Activated gamma-delta T cell treated with anti-CD3 and anti-CD28 coated beads, Interleukin-2, amount 50 U/mL, for 16 hours (primary cell): Measurements from ENCODE around the gene RASGRP1.
"Not testable (repeated sequence)": the region's sequence is repeated elsewhere in the genome, so short reads cannot be mapped to it uniquely, and the experiment has no call there.

Source experiments
- DNase-seq: peaks from one replicate; pipeline ENCODE4 v3.0.0-alpha.2; 2020; ENCODE audit warnings: low read depth

The RASGRP1 gene

DNA sequence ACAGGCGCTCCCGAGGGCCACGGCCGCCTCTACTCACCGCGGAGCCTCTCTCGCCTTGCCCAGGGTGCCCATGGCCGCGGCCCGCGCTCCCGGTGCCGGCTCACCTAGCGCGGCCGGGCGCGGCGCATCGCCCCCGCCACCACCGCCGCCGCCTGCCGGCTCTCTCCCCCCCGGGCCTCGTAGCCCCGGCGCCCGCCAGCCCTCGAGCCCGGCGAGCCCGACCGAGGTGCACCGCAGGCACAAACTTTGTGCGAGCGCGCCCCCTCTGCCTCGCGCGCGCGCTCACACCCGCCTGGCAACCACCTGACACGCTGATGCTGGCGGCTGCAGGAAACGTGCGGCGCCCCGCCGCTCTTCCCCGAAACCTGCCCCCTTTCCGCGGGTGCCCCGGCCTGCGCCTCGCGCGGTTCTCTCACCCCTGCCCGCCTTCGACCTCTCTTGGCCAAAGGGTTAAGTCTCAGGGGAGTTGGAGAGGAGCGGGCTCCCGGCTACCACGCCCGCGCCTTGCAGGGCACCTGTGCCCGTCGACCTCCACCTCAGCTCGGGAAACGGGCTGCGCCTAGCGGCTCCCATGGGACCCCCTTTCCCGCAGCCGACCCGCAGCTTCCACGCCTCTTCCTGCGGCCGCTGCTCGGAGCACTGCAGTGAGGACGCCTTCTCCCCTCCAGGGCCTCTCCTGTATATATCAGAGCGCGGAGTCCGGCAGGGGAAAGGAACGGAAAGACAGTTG is at the start of gene RASGRP1:
Gene RASGRP1 (minus strand): TSS at position 258 of the 730 bp plus-strand sequence. CDS start 186 bp downstream, at position 72.
- peak; percentile 78 for DNase-seq

DNA sequence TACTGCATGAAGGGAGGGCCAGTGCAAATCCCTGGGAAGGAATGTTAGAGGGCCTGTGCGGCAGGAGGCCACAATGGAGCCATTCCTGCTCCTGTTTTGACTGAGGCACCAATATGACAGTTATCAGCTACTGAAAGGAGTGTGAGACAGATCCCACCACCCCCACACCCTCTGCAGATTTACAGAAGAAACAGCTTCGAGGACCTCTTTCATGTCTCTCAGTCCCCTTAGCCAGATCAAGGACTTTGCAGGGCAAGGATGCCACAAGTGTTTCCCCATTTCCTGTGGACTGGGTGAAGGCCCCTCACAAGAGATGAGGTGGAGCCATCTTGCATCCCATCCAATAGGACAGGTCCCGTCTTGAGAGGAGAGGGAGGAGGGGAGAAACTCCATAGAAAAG is 48.5 kb upstream of the RASGRP1 start:
- DNase-seq: no peak

DNA sequence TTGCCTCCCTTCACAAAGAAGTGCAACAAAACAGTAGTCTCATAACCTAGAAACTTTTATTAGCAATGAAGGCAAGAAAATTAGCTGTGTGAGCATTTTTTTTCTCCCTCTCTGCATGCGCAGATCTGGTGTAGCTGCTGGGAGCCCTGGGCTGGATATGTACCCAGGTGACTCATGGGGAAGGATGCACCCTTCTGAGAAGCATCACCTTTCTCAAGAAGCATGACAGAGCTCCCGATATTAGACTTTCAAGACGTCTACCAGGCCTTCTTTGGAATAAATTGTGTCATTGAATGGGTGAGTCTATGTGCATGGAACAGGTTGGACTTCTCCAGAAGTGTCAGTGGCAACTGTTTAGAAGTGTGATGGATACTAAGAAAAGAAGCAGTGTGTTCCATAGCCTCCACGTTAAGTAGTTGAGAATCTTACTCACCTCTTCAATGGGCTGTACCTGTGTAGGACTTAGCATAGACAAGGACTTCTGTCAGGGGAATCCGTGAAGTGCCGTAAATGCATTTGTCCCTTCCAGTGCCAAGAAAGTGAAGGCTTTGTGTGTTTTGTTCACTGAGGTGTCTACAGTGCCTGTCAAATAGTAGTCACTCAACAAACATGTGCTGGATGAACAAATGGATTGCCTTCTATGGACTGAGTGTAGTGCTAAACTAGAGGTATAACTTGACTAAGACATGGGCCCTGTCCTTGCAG is 47.7 kb upstream of the RASGRP1 start:
- DNase-seq: no peak

DNA sequence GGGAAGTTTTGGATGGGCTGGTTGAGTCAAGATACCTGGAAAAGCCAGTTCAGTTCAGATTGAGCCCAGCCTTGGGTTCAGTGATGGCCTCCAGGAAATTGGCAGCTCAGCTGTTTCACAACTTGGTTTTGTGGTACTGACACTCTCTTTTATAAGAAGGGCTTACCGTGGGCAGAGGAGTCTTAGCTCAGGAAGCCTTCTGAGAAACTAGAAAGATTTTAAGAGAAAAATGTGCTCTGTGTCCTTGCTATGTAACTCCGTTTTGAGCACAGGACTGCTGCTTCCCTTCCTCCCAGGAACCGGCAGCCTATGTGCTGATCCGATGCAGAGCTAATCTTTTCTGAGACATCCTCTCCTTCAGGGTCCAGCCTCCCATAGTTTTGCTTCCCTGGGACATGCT is 46.6 kb upstream of the RASGRP1 start:
- peak; percentile 24 for DNase-seq

DNA sequence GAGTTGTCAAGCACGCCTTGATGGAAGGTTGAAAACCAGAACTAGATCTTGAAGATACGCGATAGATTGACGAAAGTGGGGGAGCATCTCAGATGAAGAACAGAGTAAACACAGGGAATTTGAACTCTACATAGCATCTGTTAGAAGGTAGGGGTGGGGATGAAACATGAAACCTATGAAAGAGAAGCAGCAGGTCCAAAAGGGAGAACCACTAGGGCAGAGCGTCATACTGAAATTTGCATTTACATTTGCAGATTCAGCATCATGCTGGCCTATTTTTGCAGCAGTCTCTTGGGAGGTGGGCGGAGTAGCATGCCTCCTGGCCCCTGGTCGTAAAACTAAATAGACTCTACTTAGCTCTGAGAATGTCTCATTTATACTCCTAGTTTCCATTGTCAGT is 46.1 kb upstream of the RASGRP1 start:
- DNase-seq: no peak

DNA sequence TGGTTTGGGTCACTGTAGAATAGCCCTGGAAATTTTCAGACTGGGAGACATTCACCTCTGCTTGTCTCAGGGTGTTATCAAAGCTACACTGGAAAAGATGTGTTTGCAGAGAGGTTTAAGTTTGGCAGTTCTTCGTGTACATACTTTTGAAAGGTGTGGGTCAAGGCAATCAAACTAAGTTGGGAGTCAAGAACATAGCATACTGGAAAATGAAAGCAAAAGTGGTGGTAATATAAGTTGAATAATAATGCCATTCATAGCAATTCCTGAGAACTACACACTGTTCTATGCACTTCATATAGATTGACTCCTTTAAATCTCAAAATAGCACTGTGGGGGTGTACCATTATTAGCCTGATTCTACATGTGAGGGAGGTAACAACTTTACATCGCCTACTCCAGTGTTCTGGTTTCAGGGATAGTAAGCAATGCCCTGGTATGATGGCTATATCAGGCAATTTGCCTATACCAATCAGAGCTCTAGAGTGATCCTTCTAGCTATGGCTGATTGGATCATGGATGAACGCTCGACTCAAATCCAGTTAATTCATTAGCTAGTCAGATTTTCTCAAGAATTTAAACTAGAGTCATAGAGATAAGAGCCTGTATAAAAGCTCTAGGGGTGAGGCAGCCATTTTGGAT is 44.6 kb upstream of the RASGRP1 start:
- DNase-seq: no peak

DNA sequence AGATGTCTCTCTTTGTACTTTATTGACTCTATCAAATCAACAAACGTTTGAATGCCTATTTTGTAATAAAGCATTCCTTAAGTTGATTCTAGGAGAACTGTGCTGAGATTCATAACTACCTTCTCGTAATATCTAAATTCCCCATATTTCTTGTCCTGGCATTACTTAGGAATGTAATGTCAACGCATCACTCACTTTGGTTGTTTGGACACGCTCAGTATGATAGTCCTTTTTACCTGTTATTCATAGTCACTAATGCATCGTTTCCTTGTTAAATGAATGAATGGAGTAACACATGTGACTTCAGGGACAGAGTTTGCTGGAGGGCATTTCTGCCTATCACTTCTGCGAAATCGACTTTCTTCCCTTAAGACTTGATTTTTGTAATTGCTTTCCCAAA is 44.1 kb upstream of the RASGRP1 start:
- no peak for DNase-seq

DNA sequence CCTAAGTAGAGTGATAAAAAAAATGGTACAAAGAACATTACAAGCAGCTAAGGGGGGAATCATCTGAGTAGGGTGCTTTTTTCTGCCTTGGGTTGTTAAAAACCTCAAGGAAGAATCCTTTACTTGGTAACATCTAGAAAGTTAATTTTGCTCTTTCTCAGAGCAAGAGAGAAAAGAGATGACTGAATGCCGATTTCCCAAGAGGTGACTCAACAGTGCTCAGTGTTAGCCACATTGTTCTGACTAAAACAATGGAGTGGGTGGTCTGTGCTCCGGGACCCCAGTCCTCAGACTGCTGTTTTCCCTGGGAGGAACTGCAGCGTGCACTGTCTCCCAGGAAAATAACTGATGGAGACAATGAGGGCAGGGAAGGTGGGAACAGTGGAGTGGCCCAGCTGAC is 41.1 kb upstream of the RASGRP1 start:
- no peak for DNase-seq

DNA sequence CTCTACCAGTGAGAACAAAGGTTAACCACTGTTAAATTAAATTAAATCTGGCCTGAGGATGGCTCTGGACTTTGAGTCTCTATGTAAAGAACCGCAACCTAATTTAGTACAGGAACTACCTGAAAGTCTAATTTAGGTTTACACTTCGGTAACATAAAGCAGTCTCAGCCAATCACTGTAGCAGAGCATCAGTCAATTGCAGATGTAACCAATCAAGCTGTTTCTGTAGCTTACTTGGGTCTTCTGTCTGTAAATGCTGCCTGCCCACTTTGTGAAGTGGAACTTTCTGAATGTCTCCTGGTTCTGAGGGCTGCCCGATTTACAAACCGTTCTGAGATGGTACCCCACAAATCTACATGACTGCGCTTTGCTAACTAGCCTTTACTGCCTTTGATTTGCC is 39.1 kb upstream of the RASGRP1 start:
- DNase-seq: no peak

DNA sequence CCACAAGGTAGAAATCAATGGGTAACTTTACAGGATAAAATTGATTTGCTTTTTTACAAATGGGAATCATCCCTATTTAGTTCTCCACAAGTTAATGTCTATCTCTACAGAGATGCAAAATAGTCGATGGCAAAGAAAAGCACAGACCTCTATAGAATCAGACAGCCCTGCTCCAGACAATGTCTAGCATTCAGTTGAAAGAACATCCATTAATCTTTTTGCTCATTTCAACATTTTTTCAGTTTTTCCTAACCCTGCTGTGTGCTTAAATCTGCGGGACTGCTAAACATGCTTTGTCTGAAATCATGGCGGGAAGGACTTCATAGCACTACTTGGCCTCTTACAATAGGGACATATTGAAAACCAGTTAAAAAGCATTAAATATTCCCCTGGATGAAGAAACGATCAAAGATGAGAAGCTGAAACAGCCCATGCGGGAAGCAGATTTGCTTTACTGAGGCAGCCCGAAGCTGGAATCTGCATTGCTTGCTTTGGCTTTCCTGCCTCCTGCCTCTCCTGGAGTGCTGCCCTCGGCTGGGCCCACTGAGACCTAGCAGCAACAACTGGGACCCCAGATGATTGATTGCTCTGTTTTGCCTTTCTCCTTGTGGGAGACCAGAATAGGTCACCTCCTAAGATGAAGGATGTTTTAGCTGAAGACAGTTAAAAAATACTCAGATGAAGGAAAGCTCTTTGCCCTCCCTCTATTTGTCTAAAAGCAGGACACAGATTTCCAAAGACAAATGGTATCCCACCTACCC is 38.5 kb upstream of the RASGRP1 start:
- DNase-seq: no peak

DNA sequence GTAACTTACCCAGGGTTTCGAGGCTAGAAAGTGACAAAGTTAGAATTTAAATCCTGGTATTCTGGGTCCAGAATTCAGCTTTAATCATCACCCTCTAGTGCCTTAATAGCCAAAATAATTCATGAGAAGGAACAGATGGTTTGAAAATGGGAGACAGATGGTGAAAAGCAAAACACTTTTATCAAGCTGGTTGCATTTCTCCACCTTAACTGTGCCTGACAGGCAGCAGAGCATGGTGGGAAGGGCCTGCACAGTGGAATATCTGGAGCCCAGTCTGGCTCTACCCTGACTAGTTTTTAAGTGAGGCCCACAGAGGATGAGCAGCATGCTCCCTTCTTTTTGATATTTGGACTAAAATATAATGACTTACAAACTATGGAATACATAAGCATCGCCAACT is 35.6 kb upstream of the RASGRP1 start:
- no peak for DNase-seq

DNA sequence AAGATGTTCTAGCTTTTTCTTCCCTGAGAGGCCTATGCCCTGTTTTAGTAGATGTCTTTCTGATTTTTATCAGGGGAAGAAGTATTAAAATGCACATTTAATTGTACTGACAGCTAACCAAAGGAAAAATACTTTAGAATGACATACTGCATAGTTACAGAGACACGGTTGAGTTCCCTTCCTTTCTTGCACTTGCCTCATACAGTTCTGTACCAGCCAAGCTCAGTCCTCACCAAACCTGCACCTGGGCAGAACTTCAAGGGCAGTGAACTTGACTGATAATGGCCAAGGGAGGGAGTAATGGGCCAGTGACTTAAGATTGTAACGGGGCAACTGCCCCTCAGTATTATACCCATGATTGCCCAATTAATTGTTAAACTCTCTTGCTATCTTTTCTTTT is 34.1 kb upstream of the RASGRP1 start:
- DNase-seq: no peak

DNA sequence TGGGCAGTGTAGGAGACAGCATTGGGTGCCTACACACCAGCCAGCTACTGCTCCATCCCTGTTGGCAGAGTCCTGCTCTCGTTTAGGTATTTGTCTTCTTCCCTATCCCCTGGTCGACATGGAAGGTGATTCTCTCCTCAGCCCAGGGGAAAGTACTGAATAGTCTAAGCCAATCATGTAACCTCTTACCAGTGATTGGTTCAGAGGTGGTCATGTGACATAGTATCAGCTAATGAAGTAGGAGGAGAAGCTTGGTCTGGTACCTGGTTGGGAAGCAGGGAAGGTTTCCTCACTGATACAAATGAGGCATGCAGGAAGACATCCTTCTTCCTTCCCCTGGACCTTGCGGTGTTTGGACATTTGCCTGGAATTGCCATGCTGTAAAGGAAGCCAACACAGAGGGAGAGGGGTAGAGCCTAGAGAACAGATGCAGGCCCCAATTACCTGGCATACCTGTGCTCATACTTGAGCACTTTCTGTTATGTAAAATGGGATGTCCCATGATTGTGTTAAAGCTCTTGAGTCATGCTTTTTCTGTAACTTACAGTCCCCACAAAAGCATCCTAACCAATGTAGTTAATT is 32.7 kb upstream of the RASGRP1 start:
- DNase-seq: no peak

DNA sequence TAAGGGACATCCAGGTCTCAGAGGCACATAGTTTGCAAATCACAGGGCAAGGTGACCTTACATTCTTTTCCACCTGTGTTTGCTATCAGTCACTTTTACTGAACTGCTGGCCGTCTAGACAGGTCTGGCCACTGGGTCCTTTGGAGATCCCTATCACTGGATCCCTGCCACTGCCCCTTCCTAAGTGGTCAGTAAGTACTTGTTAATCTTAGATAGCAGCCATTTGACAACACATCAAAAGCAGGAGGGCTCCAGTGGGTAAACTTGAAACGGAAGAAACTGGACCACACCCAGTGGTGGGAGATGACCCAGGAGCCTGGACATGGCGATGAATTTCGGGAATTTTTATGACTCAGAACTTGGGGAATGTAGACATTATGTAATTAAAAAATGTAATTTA is 28.9 kb upstream of the RASGRP1 start:
- DNase-seq: no peak

DNA sequence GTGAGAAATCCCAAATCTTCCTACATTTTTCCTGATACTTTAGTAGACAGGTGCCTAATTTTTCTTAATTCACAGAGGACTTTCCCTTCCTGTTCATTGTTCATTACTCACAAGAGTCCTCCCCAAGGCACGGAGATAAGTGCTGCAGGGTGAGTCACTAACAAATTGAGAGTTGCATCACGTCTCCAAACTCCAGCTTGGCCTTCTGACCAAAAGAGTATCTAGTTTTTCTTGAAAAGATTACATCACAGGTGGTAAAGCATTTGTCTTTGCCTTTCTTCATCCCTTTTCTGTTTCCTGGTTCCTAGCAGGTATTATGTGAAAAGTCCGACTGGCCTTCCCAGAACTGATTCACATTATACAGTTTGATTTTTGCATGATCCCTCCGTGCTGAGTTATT is 24.9 kb upstream of the RASGRP1 start:
- DNase-seq: no peak

DNA sequence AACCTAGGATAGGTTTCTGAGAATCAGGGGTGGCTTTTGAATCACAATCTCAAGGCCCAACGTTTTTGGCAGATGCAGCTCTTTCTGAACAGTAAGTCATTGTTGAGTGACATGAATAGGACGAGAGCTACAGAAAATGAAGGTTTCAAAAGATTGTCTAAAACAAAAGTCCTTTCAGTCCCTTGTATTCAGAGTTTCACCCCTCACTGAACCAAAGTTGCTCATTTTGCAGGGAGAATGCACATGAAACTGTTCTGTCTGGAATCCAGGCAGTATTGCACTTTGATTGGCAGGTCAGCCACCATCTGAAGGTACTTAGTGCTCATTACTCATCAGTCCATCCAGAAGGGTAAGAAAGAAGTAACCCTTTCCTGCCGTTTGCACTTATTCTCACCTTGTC is 24.1 kb upstream of the RASGRP1 start:
- DNase-seq: no peak

DNA sequence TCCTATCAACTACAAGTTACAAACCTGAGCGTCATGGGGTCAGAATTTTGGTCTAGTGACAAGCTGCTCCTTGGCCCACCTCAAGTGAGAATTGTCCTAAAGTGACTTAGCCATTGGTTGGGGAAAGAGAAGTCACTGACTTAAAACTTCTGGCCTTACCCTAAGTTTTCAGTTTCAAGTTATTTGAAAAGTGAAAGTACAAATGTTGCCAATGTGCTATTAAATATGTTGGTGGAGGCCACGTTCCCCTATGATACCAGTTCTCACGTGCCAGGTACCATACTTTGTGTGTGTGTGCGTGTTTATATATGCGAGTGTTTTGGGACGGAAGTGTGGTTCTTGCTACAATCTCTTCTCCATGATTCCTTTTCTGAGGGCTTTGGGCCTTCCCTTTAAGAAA is 22.6 kb upstream of the RASGRP1 start:
- DNase-seq: no peak

DNA sequence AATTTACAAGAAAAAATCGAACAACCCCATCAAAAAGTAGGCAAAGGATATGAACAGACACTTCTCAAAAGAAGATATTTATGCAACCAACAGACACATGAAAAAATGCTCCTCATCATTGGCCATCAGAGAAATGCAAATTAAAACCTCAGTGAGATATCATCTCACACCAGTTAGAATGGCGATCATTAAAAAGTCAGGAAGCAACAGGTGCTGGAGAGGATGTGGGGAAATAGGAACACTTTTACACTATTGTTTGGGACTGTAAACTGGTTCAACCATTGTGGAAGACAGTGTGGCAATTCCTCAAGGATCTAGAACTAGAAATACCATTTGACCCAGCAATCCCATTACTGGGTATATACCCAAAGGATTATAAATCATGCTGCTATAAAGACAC is 21.4 kb upstream of the RASGRP1 start:
- DNase-seq: not testable (repeated sequence)

DNA sequence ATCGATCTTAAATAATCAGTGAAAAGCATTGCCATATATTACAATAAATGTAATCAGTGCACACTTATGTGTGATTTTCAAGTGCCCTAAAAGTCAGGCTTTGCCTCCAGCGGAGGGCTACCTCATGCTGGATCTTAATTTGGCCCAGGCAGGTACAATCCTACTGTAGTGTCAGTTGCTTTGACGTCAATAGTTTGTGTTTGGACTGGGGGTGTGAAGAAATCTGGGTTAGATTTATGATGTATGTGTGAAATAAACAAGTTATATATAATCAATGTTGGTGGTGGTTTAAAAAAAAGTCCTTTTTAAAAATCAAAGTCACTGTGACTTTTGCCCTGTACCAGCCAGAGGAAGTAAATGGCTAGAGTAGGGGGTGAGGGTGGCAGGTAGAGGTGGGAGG is 14.0 kb upstream of the RASGRP1 start:
- DNase-seq: no peak

DNA sequence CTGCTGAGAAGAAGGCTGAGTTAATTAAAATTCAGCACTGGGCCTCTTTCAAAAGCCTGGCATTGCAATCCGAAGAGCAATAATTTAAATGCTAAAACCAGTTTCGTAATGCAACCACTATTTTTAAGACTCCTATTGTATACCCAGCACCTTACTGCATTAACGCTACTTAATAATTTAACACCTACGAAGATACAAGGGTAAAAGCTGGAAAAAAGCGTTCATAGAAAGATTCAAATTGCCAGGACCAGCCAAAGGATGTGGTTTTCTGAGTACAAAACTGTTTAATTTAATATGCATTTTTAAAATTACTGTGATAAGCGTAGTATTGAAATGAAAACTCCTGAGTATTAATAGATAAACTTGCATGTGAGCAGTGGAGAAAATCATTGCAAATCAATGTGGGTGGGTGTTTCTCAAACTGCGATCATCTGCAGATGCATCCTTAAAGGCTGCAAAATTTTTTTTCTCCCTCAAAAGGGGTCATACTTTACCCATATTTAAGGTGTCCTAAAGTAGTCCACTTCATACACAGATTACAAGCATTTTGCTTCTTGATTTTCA is 12.9 kb upstream of the RASGRP1 start:
- DNase-seq: no peak

DNA sequence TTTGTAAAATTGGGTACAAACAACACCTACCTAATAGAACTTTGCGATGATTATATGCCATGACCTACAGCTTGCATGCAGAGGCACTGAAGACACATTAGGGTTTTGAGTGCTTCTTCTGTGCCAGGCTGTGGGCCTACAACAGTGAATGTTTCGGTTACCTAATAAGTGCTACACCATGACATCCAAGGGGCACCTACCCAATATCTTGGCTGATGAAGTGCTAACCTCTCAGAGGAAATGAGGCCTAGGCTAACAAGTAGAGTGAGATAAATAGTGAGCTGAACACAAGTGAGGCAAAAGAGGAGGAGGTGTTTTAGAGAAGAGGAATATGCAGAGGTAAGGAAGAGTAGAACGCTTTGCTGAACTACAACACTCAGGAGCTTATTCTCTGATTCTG is 12.2 kb upstream of the RASGRP1 start:
- DNase-seq: no peak

DNA sequence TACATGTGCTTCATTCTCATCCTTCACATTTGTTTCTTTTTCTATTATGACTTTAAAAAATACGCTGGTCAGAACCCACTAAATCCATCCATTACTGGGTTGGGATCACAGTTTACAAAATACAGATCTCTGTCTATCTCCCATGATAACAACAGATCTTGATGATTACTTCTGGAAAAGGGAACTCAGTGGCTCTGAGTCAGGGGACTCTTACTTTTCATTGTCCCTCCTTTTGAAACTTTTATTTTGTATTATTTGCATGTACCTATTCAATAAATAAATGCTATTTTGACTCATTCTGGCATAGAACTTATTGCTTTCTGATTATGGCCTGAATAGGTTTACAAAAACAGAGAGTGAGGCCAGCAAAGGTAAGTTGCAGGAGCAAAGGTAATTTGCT is 11.6 kb upstream of the RASGRP1 start:
- no peak for DNase-seq
